HL-60/S4 (cell line): ENCODE data around the gene CD300LG.
"Not testable (repeated sequence)": the region's sequence is repeated elsewhere in the genome, so short reads cannot be mapped to it uniquely, and the experiment has no call there.

Experiments used
- in situ Hi-C: fragments of 300-500 bp; cut with MboI; formaldehyde crosslinking; loops from 2 replicates; pipeline ENCODE4 v1.14.3; 2022; ENCODE audit warnings: low sequenced_read_pairs

Gene CD300LG, protein sequence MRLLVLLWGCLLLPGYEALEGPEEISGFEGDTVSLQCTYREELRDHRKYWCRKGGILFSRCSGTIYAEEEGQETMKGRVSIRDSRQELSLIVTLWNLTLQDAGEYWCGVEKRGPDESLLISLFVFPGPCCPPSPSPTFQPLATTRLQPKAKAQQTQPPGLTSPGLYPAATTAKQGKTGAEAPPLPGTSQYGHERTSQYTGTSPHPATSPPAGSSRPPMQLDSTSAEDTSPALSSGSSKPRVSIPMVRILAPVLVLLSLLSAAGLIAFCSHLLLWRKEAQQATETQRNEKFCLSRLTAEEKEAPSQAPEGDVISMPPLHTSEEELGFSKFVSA

DNA sequence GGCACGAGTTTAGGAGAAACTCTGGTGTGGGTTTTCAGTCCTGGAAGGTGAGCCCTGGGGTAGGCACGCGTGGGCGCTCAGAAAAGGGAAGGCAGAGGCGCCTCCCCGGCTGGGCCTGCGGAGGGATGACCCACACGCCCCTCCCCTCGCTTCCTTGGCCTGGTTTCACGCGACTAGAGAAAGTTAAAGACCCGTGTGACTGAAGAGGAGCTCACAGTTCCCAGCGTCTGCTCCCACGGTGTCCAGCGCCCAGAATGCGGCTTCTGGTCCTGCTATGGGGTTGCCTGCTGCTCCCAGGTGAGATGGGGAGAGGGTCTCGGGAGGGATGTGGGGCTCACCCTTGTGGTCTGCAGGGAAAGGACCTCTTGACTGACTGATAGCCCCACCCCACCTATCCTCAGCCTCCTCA is at the start of gene CD300LG:
TSS of gene CD300LG (plus strand) at position 214 of the 409 bp plus-strand sequence. CDS start at position 255, 41 bp downstream.
- in situ Hi-C loops: no loop called here

DNA sequence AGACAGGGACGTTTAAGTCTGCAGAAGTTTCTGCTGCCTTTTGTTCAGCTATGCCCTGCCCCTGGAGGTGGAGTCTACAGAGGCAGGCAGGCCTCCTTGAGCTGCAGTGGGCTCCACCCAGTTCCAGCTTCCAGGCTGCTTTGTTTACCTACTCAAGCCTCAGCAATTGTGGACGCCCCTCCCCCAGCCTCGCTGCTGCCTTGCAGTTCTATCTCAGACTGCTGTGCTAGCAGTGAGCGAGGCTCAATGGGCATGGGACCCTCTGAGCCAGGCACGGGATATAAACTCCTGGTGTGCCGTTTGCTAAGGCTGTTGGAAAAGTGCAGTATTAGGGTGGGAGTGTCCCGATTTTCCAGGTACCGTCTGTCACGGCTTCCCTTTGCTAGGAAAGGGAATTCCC is 49.0 kb upstream of the CD300LG start:
- in situ Hi-C loops: not testable (repeated sequence)

DNA sequence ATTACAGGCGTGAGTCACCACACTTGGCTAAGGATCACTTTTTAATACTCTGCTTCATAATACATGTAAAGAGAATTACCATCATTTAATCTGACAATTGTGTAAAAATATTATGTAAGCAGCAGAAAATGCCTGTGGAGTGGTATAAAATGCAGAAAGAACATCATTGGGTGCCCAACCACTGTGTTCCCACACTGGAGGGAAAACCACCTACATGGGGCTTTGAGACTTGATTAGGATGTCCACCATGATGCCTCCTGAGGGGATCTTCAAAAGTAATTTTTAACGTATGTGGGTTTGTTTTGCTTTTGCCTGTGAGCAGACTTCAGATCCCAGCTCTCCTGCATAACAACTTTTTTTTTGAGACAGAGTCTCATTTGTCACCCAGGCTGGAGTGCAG is 47.9 kb upstream of the CD300LG start:
- in situ Hi-C loops: no loop called here

DNA sequence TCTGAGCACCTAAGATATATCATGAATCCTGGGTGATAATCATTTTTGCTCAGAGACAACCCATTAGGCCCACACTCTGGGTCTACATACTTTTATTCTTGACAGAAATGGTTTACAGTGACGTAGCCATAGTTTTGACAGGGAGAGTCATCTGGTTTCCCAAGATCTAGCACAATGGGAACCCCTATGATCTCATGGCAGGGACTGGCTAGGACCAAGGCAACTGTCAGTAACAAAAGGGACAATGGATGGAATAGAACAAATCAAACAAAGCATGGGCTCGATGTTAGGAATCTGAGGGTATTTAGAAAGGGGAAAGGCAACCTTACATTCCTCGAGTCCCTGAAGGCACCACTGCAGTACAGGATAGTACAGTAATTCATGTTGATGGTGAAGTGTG is 46.2 kb upstream of the CD300LG start:
- in situ Hi-C loops: no loop called here

DNA sequence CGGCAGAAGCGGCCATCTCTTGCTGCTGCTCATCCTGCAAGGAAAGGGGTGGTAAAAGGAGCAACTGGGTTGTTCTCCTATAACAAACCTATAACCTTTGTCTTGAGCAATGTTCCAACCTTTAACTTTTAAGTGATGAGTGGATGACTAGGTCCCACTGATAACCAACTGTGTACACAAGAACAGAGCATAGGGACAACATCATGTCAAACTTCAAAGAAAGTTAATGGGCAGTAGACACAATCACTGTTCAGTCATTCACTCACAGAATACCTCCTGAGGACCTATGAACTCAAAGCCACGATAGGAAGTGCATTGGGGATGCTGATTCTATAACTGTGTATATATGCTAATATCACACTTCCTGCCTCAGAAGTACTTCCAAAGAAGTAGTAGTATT is 45.1 kb upstream of the CD300LG start:
- in situ Hi-C loops: no loop called here

DNA sequence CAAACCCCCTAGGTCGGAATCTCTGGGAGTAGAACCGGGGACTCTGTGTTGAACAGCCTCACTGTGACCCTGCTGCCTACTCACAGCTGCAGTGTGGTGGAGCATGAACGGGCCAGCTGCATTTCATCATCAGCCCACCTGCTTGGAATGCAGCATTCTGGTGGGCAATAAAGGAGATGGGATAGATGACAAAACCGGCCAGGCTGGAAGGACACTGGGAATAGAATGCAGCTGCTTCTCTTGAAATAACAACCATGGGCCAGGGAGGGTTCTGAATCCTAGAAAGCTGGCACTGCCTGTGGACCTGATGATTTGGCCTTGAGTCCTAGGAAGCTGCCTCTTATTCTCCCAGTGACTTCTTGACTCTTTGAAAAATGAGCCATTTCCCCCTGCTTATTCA is 43.2 kb upstream of the CD300LG start:
- in situ Hi-C loops: no loop called here

DNA sequence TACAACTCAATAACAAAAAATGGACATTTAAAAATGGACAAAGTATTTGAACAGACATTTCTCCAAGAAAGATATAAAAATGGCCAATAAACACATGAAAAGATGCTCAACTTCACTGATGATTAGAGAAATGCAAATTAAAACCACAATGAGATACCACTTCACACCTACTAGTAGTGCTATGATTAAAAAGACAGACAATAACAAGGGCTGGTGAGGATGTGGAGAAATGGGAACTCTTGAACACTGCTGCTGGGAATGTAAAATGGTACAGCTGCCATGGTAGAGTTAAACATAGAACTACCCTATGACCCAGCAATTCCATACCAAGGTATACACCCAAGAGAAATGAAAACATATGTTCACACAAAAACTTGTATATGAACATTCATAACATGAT is 41.9 kb upstream of the CD300LG start:
- in situ Hi-C loops: no loop called here

DNA sequence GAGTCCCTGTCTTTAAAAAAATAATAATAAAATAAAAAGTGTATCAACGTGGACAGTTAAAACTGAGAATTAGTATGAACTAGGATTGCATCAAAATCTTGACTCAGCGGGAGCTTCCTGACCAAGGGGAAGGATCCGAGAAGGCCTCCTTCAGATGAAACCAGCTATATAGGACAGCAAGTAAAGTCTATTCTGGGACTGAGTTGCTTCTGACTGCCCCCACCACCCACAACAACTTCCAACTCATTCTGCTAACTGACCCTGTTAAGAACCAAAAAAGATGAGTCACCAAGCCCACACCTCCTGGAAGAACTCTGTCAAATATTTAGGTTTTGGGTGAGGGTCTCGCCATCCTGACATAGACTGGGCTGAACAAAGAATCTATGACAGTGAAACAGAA is 38.9 kb upstream of the CD300LG start:
- in situ Hi-C loops: no loop called here

DNA sequence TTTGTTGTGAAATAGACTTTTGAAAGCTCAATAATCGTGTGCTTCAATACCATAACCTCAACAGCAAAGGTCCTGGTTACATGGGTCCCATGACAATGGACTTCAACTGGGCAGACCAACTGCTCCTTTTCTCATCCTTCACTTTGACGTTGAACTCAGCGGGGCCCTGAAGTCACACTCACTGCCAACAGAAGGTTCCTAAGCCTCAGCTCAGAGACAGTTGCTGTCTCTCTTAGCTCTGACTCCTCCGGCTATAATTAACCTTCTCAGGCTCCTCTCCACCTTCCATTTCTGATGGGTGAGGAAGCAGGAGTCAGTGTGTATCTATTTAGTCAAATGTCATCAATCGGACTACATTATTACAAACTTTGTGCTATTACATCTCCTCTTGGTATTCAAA is 37.9 kb upstream of the CD300LG start:
- in situ Hi-C loops: no loop called here

DNA sequence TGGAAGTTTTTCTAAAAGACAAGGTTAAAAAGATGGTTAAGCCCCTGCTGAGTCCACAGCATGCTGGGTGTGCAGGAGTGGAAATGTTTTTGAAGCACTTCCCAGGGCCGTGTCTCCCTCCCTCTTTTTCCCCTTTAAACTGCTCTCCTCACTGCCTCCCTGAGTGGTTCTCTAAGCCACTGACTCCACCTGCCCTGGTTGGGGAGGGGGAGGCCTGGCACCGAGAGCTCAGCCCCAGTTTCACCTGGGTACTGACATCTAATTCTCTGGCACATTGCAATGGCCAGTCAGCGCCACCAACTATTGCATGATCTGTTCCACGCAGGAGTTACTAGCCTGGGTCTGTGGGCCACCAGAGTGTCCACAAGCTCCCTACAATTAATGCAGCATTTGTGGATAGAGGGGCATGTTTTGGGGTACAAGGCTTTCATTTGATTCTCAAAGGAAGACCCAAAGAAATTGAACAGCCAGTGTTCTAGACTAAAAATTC is 36.7 kb upstream of the CD300LG start:
- in situ Hi-C loops: no loop called here

DNA sequence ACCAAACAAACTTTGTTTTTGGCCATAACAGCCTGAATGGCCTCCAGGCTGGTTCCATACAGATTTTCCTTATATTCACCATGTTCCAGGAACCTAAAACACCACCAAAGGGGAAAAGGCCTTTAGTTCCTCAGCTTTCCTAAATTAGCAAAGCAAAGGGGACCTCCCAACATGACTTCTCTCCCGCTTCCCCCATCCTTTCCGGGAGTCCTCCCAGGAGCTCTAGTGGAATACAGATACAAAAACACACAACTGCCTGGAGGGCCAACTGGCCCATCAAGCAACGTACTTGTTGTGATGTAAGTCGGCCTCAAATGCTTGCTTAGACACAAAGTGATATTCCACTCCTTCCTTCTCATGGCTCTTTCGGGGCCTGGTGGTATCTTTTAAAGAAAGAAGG is 36.2 kb upstream of the CD300LG start:
- in situ Hi-C loops: no loop called here

DNA sequence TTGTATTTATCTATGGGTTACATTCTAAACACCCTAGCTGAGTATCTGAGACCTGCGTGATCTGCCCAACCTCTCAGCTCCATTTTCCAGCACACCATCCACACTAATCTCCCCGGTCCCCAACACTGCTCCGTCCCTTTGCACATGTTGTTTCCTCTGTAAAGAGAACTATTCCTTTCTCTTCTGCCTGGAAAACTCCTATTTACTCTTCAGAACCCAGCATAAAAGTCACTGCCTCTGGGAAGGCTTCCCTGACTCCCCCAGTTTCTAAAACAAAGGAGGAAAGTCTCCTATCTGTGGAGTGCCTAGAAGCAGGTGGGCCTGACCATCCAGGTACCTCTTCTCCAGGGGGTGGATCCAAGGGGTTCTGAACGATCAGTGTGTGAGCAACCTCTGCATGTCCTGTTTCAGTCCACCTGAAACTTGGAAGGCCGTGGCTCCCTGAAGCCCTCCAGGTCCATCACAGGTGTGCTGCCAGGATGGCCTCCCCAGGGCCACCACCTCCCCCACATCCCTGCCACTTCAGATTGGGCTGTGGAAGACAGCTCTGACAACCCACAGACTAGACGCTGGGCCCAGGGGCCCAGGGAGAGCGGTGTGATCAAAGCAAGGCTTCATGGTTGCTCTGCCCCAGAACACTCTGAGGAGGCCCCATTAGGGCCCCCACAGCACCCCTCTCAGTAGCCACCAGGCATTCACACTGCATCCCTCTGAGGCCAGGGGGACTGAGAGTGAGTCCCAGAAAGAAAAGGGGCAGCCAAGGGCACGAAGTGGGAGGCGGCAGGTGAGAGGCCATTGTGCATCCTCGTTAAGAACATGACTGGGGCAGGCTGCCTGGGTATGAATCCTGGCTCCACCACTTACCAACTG is 34.3 kb upstream of the CD300LG start:
- in situ Hi-C loops: no loop called here

DNA sequence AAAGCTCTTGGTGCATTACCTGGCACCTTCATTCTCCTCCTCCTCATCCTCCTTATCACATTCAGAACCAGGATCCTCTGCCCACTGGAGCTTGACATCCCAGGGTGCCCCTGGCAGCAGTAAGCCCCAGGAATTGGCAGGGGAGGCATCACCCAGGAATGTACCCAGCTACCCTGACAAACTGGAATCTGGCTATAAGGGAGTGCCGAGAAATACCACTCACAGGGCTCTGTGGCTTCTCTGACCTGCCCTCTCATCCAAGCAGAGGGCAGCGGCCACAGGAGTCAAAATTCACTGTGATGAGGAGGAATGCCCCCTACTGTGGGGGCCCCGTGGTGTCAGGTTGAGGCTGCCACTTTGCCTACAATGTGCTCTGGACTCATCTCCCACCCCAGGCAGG is 33.6 kb upstream of the CD300LG start:
- in situ Hi-C loops: no loop called here

DNA sequence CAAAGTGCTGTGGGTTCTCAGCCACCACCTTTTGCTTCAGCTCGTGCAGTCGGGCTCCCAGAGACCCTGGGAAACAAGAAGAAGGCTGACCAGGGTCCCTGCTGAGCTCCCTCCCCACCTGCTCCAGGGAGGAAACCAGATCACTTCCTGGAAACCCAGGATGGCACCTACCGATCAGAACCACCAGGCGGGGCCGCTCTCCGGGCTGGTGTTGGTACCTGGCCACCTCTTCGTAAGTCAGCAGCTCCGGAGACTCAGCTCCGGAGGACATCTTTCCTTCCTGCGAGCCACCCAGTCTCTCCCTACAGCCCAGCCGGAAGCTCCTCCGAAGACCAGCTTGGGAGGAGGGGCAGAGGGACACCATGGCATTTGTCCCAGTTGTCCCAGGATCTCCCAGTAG is 33.0 kb upstream of the CD300LG start:
- in situ Hi-C loops: no loop called here

DNA sequence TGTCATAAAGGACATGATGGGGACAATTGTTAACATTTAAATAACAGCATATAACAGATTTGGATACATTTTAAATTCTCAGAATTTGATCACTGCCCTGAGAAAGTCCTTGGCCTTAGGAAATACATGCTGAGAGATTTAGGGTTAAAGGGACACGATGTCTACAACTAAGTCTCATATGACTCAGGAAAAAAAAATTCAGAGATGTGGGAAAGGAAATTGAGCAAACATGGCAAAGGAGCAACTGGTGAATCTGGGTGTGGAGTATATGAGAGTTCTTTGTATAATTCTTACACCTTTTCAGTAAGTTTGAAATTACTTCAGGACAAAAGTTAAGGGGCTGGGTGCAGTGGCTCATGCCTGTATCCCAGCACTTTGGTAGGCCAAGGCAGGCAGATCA is 32.3 kb upstream of the CD300LG start:
- in situ Hi-C loops: no loop called here

DNA sequence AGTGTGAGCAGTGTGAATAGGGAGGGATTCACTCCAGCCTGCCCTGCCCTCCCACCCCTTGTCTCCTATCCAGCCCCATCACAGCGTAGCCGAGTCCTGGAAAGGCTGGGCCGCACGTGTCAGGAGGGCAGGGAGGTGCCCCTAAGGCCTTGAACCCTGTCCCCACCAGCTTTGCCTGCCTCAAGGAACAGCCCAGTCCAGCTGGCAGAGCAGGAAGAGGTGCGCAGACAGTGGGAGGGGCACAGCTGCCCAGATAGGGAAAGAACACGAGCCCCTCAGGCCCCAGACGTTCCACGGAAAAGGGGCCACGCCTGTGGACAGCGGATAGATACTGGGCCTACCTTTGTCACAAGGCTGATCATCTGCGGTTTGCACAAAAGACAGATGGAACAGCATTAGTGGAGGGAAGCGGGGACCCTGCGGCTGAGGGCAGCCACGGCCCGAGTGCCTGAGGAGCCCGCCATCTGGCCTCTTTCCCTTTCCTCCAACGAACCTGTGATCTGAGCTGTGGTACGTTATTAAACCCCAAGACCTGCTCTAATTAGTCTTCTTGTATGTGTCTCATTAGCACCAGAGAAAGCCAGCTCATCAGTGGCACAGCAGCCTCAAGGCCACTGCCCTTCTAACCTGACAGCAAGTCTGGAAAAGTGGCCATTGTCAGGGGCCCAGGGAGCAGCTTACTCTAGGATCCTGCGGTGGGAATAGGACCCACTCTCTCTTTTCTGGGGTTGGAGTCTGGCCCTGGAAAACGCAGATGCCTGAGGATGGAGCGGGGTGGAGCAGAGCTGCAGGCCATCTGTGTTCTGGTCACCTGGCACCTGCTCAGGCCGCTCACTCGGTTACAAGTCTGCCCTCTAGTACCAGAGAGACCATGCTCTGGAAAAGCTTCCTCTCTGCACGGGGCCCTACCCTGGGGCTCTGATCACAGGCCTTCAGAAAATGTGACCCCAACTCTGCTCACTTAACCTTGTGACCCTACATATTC is 30.3 kb upstream of the CD300LG start:
- in situ Hi-C loops: no loop called here

DNA sequence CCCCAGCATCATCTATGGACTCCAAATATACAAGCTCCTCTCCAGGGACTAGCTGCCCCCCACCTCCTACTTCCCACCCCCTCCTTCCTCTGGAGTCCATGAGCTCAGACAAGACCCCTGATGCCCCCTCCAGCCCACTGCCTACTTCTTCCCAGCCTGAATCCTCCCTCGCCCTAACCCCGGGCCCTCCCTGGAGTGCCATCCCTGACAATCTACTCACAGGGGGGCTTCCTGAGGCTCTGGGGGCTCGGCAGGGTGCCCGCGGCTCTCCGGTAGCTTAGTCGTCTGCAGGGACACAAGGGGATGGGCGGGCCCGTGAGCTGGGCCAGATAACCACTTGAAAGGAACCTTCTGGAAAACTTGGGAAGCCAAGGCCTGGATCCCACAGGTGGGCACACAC is 29.1 kb upstream of the CD300LG start:
- in situ Hi-C loops: no loop called here

DNA sequence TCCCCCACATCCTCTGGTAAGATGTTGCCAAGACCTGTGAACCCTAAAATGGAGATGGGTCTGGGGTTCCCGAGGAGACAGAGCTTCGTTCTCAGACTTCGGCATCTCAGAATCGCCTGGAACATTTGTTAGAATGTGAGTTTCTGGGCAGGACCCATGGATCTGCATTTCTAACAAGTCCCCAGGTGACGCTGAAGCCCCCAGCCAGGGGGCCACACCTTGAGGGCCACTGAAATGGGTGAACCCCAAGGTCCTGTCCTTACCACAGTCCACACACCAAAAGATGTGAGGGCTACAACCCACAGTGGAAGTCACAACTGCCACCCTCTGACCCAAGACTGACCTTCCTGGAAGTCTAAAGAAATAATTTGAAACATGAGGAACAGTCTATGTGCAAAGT is 28.0 kb upstream of the CD300LG start:
- in situ Hi-C loops: no loop called here

DNA sequence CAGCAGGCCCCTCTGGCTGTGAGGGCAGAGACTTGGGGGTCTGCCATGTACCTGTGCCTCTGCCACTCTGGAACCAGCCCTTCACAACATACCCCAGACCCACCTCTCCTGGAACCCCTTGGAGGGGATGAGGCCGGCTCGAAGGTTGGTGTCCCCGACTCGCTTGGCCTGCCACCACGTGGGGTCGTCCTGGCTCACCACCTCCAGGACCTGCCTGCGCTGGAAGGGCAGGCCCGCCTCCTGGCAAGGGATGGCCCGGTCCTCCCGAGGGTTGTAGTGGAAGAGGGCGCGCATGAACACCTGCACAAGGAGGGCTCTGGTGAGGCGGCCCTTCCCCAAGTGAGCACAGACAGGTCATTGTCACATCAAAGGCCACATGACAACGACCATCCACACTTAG is 26.2 kb upstream of the CD300LG start:
- in situ Hi-C loops: no loop called here

DNA sequence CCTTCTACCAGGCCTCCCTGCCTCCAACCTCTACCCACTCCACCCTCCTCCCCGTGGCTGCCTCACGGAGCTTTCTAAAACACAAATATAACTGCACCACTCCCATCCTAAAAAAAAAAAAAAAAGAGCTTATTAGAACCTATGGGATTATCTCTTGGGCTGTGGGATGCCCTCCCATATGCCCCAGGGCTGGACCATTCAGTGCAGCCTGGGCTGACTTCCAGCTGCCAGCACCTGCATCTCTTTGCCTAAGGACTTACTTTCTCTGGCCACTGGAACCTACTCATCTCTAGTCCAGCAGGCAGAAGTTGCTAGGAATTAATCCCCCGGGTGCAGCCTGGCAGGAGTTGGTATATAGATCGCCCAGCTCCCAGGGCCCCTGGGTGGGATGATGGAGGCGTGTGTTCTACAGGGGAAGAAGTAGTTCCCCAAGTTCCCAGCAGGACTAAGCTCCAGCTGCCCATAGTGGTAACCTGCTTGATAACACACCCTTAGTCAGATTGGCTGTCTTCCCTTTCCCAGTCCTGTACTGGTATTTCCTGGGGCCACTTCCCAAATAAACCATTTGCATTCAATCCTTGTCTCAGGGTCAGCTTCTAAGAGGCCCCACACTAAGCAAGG is 24.3 kb upstream of the CD300LG start:
- in situ Hi-C loops: no loop called here
